ENCODE results near the gene MAPKAPK3.
"Not testable (repeated sequence)": the region's sequence is repeated elsewhere in the genome, so short reads cannot be mapped to it uniquely, and the experiment has no call there.

MAPKAPK3 gene

GRCh38 chr3:50662408-50662807 lies 45.5 kb downstream of the MAPKAPK3 start:
- H3K79me2 ChIP-seq (ENCODE audit: control insufficient read depth, insufficient read depth, low read length, poor library complexity), result no peaks in the 10 kb centered on the region
- no peak overlapping the region for H4K91ac ChIP-seq (ENCODE audit: low read depth, low read length)
- no peak overlapping the region for H2AFZ ChIP-seq (ENCODE audit: insufficient read depth, low read length, poor library complexity)
- peak overlapping the region; percentile 27 for H3K9ac ChIP-seq (ENCODE audit: low read length)
- no peak overlapping the region for H3K4ac ChIP-seq (ENCODE audit: low read depth, low read length)
- no peak overlapping the region for H2BK5ac ChIP-seq (ENCODE audit: low read depth, low read length, poor library complexity)
- no peak overlapping the region for H3K4me2 ChIP-seq (ENCODE audit: low read length)
- H3K36me3 ChIP-seq (ENCODE audit: control insufficient read depth in 1 of 2, insufficient read depth in 2 of 2, low read length in 2 of 2), result no peaks in the 10 kb centered on the region
- WGBS (ENCODE audit: extremely low coverage, insufficient coverage, insufficient read length), result no CpG with 5 or more reads among the region's 2 CpGs
- H3K14ac ChIP-seq (ENCODE audit: low read length), result no peak overlapping the region
- H3K18ac ChIP-seq (ENCODE audit: low read length), result no peak overlapping the region
- no peak overlapping the region for H3K27ac ChIP-seq (ENCODE audit: low read depth, low read length)
- H3K27me3 ChIP-seq (ENCODE audit: insufficient read depth, low read length), result peaks cover 3% of the 10 kb centered on the region
- H4K12ac ChIP-seq (ENCODE audit: low read depth, low read length), result no peak overlapping the region
- H3K9me3 ChIP-seq (ENCODE audit: insufficient read depth, low read depth, low read length), result no peaks in the 10 kb centered on the region
- H2BK120ac ChIP-seq (ENCODE audit: insufficient read depth, low read length, poor library complexity), result no peak overlapping the region
- no peak overlapping the region for H3K4me3 ChIP-seq (ENCODE audit: low read depth, low read length)
- H3K23ac ChIP-seq (ENCODE audit: low read length), result no peak overlapping the region
- H2BK12ac ChIP-seq (ENCODE audit: low read length), result no peak overlapping the region
- H2AK5ac ChIP-seq (ENCODE audit: low read length), result no peak overlapping the region
- no peak overlapping the region for H4K8ac ChIP-seq (ENCODE audit: low read depth, low read length)
- H3K4me1 ChIP-seq (ENCODE audit: control insufficient read depth in 1 of 2, insufficient read depth in 2 of 2, low read length in 2 of 2), result no peaks in the 10 kb centered on the region
- DNase-seq, result no peak
- H3K79me1 ChIP-seq (ENCODE audit: low read length), result no peaks in the 10 kb centered on the region

- WGBS (ENCODE audit: extremely low coverage, insufficient coverage, insufficient read length), result no CpG with 5 or more reads among the region's 5 CpGs
- Histone ChIP-seq H3K4me1 (ENCODE audit: control insufficient read depth in 1 of 2, insufficient read depth in 2 of 2, low read length in 2 of 2) (no peaks in the 10 kb centered on the region), H3K18ac (ENCODE audit: low read length) (no peak overlapping the region), H3K4me3 (ENCODE audit: low read depth, low read length) (no peak overlapping the region), H4K8ac (ENCODE audit: low read depth, low read length) (no peak overlapping the region), H2BK12ac (ENCODE audit: low read length) (no peak overlapping the region), H3K9ac (ENCODE audit: low read length) (peak overlapping the region; percentile 29), H4K91ac (ENCODE audit: low read depth, low read length) (no peak overlapping the region), H3K27ac (ENCODE audit: low read depth, low read length) (no peak overlapping the region), H2AFZ (ENCODE audit: insufficient read depth, low read length, poor library complexity) (no peak overlapping the region), H2BK5ac (ENCODE audit: low read depth, low read length, poor library complexity) (no peak overlapping the region), H3K23ac (ENCODE audit: low read length) (no peak overlapping the region), H2BK120ac (ENCODE audit: insufficient read depth, low read length, poor library complexity) (no peak overlapping the region), H3K9me3 (ENCODE audit: insufficient read depth, low read depth, low read length) (no peaks in the 10 kb centered on the region), H2AK5ac (ENCODE audit: low read length) (no peak overlapping the region), H3K27me3 (ENCODE audit: insufficient read depth, low read length) (no peaks in the 10 kb centered on the region), H3K79me2 (ENCODE audit: control insufficient read depth, insufficient read depth, low read length, poor library complexity) (no peaks in the 10 kb centered on the region), H3K79me1 (ENCODE audit: low read length) (no peaks in the 10 kb centered on the region), H4K12ac (ENCODE audit: low read depth, low read length) (no peak overlapping the region), H3K36me3 (ENCODE audit: control insufficient read depth in 1 of 2, insufficient read depth in 2 of 2, low read length in 2 of 2) (no peaks in the 10 kb centered on the region), H3K4ac (ENCODE audit: low read depth, low read length) (no peak overlapping the region), H3K4me2 (ENCODE audit: low read length) (no peak overlapping the region), H3K14ac (ENCODE audit: low read length) (no peak overlapping the region)
- DNase-seq, result no peak
These were observed 48.3 kb downstream of the MAPKAPK3 start for GRCh38 chr3:50665081-50665840.

- H3K27ac ChIP-seq (ENCODE audit: low read depth, low read length); H3K4me1 ChIP-seq (ENCODE audit: control insufficient read depth in 1 of 2, insufficient read depth in 2 of 2, low read length in 2 of 2); H3K14ac ChIP-seq (ENCODE audit: low read length); H3K4ac ChIP-seq (ENCODE audit: low read depth, low read length); H3K18ac ChIP-seq (ENCODE audit: low read length); H2BK5ac ChIP-seq (ENCODE audit: low read depth, low read length, poor library complexity); H3K9ac ChIP-seq (ENCODE audit: low read length); H3K4me2 ChIP-seq (ENCODE audit: low read length); H3K4me3 ChIP-seq (ENCODE audit: low read depth, low read length); H2BK120ac ChIP-seq (ENCODE audit: insufficient read depth, low read length, poor library complexity); H3K36me3 ChIP-seq (ENCODE audit: control insufficient read depth in 1 of 2, insufficient read depth in 2 of 2, low read length in 2 of 2); H3K79me2 ChIP-seq (ENCODE audit: control insufficient read depth, insufficient read depth, low read length, poor library complexity); H3K9me3 ChIP-seq (ENCODE audit: insufficient read depth, low read depth, low read length); H4K12ac ChIP-seq (ENCODE audit: low read depth, low read length); H2AK5ac ChIP-seq (ENCODE audit: low read length); H3K79me1 ChIP-seq (ENCODE audit: low read length); H4K91ac ChIP-seq (ENCODE audit: low read depth, low read length); H3K27me3 ChIP-seq (ENCODE audit: insufficient read depth, low read length); H2BK12ac ChIP-seq (ENCODE audit: low read length); H3K23ac ChIP-seq (ENCODE audit: low read length); H4K8ac ChIP-seq (ENCODE audit: low read depth, low read length); H2AFZ ChIP-seq (ENCODE audit: insufficient read depth, low read length, poor library complexity); DNase-seq: not testable (repeated sequence)
- WGBS (ENCODE audit: extremely low coverage, insufficient coverage, insufficient read length), result no CpG with 5 or more reads among the region's 9 CpGs
These were observed 48.8 kb downstream of the MAPKAPK3 start for GRCh38 chr3:50665841-50666115.

GRCh38 chr3:50666837-50667236 lies 49.9 kb downstream of the MAPKAPK3 start:
- no peaks in the 10 kb centered on the region for H3K36me3 ChIP-seq (ENCODE audit: control insufficient read depth in 1 of 2, insufficient read depth in 2 of 2, low read length in 2 of 2)
- H3K4me2 ChIP-seq (ENCODE audit: low read length), result no peak overlapping the region
- no peak overlapping the region for H3K14ac ChIP-seq (ENCODE audit: low read length)
- no peak overlapping the region for H3K9ac ChIP-seq (ENCODE audit: low read length)
- H4K91ac ChIP-seq (ENCODE audit: low read depth, low read length), result no peak overlapping the region
- no peak overlapping the region for H2AK5ac ChIP-seq (ENCODE audit: low read length)
- no peaks in the 10 kb centered on the region for H3K4me1 ChIP-seq (ENCODE audit: control insufficient read depth in 1 of 2, insufficient read depth in 2 of 2, low read length in 2 of 2)
- H3K23ac ChIP-seq (ENCODE audit: low read length), result no peak overlapping the region
- no peak overlapping the region for H2BK12ac ChIP-seq (ENCODE audit: low read length)
- no peak overlapping the region for H4K12ac ChIP-seq (ENCODE audit: low read depth, low read length)
- no peaks in the 10 kb centered on the region for H3K79me1 ChIP-seq (ENCODE audit: low read length)
- H2AFZ ChIP-seq (ENCODE audit: insufficient read depth, low read length, poor library complexity), result no peak overlapping the region
- WGBS (ENCODE audit: extremely low coverage, insufficient coverage, insufficient read length), result no CpG with 5 or more reads among the region's 1 CpG
- H3K27me3 ChIP-seq (ENCODE audit: insufficient read depth, low read length), result no peaks in the 10 kb centered on the region
- no peak for DNase-seq
- no peak overlapping the region for H4K8ac ChIP-seq (ENCODE audit: low read depth, low read length)
- H2BK5ac ChIP-seq (ENCODE audit: low read depth, low read length, poor library complexity), result no peak overlapping the region
- no peaks in the 10 kb centered on the region for H3K9me3 ChIP-seq (ENCODE audit: insufficient read depth, low read depth, low read length)
- H3K27ac ChIP-seq (ENCODE audit: low read depth, low read length), result no peak overlapping the region
- no peak overlapping the region for H2BK120ac ChIP-seq (ENCODE audit: insufficient read depth, low read length, poor library complexity)
- no peak overlapping the region for H3K4me3 ChIP-seq (ENCODE audit: low read depth, low read length)
- H3K18ac ChIP-seq (ENCODE audit: low read length), result no peak overlapping the region
- no peaks in the 10 kb centered on the region for H3K79me2 ChIP-seq (ENCODE audit: control insufficient read depth, insufficient read depth, low read length, poor library complexity)
- H3K4ac ChIP-seq (ENCODE audit: low read depth, low read length), result no peak overlapping the region
